Upper lobe of left lung (tissue), 4 donors: ENCODE measurements around the gene EXOC6.

Experiments used
- CTCF ChIP-seq, 6 experiments: fragments of 450-650 bp in 4 of 6; fragments of 200-600 bp in 2 of 6; sonication (generic) in 2 of 6; IDR thresholded peaks; one replicate each; pipeline ENCODE4 v1.5.1; 2016 to 2019; ENCODE audit warnings: antibody characterized with exemption in 6 of 6
- POLR2A ChIP-seq, 4 donors: fragments of 450-650 bp; IDR thresholded peaks; one replicate each; pipeline ENCODE4 v1.5.1; 2016 to 2017; ENCODE audit warnings: antibody characterized with exemption in 4 of 4, mild to moderate bottlenecking in 2 of 4
- POLR2AphosphoS5 ChIP-seq, 2 donors: sonication (generic); formaldehyde crosslinking; IDR thresholded peaks; one replicate each; pipeline ENCODE4 v1.5.1; 2017; ENCODE audit warnings: antibody characterized with exemption in 2 of 2

GRCh38 chr10:93072713-93073538 is 224.6 kb downstream of the EXOC6 start:
- TF ChIP-seq POLR2AphosphoS5 (IDR thresholded peaks at IDR 0.05) (no peak), POLR2A (IDR thresholded peaks at IDR 0.05) (no peak), CTCF (IDR thresholded peaks at IDR 0.05) (no peak)
